SK-MEL-5 (cell line): ENCODE data around the gene TSPAN17. TPM values are rescaled to one million over a fixed set of nuclear protein-coding genes. Genes with fewer than 3 reads are reported as not detected.

Experiments
- DNase-seq: peaks from one replicate; pipeline ENCODE4 v3.0.0-alpha.2; 2016; ENCODE audit warnings: low read depth, low spot score
- in situ Hi-C: cut with HindIII; loops from 2 replicates; pipeline ENCODE4 v1.10.0; 2016; ENCODE audit warnings: low sequenced_read_pairs, high pct_unique_total_duplicates, low pct_unique_long_range_greater_than_20kb
- total RNA-seq: library from RNA; depleted of rRNA; stranded (reverse); fragments of >200 nt; shearing (Covaris generic); gene quantifications from 2 replicates; pipeline ENCODE4 v1.2.3, GENCODE V29; 2014

The TSPAN17 gene
- total RNA-seq, 1 experiment from 2014 or later = 19.7 TPM

DNA sequence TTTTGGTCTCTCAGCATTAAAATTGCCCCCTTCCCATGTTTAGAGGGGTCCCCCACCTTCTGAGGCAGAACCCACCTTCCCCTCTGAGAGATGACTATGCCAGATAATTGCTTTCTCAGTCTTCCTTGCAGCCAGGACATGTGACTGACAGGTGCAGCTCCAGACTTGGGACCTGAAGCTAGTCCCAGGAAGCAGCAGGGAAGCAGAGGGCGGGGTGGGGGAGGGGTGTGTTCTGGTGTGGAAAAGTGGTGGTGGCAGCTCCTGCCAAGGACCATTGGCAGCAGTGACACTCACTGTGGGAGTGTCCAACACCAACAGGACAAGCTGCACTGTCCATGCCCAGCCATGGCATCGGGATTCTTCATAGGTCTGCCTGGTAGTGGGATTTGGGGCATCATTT is 14.5 kb upstream of the TSPAN17 start:
- in situ Hi-C loops = no loop called here
- DNase-seq = no peak

DNA sequence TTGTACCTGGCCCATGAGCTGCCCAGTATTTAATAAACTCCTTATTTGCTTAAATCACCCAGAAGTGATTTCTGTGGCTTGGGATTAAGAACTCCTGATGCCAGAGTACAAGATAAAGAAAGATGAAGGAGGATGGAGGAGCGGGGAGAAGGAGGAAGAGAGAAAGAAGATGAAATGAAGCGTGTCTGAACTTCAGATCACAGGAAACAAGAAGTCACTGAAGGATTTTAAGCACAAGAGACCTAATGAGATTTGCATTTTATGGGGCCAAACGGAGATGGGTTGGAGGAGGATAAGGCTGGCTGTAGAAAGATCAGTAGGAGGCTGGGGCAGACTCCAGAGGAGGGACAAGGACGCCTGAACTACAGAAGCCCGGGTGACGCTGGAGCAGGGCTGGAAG is 13.7 kb upstream of the TSPAN17 start:
- no peak for DNase-seq
- in situ Hi-C loops = no loop called here

GRCh38 chr5:176636426-176636825 is 10.9 kb upstream of the TSPAN17 start:
- DNase-seq = no peak
- in situ Hi-C loops = no loop called here

DNA sequence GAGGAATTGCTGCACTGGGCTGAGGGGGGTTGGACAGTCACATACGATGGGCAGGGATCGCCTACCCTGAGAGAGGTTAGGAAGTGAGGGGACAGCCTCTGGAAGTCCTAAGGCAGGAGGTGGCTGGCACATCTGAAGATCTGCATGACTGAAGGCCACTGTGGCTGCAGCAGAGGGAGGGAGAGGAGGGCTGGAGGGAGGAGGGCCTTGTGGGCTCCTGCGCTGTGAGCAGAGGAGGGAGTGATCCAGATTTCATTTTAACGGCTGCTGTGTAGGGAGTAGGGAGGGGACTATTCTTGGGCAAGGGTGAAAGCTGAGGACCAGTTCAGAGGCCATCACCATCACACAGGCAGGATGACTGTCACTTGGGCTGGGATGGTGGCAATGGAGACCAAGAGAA is 9.7 kb upstream of the TSPAN17 start:
- DNase-seq = no peak
- in situ Hi-C loops = no loop called here

GRCh38 chr5:176638437-176638836 is 8.8 kb upstream of the TSPAN17 start:
- DNase-seq = no peak
- in situ Hi-C loops = no loop called here

- no peak for DNase-seq
- in situ Hi-C loops = no loop called here
These were observed 8.1 kb upstream of the TSPAN17 start for GRCh38 chr5:176639208-176639607.

- in situ Hi-C loops = no loop called here
- no peak for DNase-seq
These were observed 7.3 kb upstream of the TSPAN17 start for GRCh38 chr5:176639981-176640380.

DNA sequence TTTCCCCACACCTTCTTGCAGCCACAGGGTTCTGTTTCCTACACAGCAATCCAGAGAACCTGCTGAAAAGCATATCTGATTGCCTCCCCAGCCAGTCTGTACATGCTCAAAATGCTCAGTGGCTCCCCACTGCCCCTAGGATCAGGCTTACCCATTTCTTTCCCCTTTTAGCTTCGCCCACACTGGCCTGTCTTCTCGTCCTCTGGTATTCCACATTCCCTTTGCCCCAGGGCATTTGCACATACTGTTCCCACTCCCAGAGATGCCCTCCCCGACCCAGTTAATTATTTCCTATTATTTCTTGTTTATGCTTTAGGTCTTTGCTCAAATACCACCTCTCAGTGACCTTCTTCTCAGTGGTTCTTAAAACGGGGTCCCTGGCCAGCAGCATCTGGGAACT is 6.7 kb upstream of the TSPAN17 start:
- no peak for DNase-seq
- in situ Hi-C loops = no loop called here

- in situ Hi-C loops = no loop called here
- DNase-seq = no peak
These were observed 4.4 kb upstream of the TSPAN17 start for GRCh38 chr5:176642675-176643490.

DNA sequence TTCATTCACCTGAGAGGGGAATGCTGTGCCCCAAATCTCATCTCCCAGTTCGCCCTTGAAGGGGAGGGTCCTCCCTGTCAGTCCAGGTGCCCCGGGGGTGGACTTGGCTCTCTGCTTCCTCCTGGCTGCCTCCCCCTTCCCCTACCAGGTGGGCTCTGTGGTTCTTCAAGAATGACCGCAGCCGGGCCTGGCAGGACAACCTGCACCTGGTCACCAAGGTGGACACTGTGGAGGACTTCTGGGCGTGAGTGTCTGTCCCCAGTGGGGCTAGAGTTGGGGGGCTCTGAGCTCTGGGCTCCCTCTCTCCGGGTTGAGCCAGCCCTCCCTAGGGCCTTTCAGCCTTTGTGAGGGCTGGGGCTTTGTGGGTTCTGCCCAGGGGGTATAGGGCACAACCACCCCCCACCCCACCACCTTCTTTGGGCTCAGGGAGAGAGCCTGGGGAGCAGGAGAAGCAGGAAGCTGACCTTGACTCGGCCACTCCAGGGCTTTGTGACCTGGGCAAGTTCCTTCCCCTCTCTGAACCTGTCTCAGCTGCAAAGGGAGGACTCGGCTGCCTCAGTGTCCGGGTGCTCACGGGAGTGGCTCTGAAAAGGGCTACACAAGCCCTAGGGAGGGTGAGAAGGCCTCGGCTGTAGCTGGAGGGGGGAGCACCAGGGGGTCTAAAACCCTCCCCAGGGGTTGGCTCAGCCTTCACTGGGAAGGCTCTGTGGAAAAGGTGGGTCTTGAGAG is 3.6 kb upstream of the TSPAN17 start:
- in situ Hi-C loops = no loop called here
- no peak for DNase-seq

DNA sequence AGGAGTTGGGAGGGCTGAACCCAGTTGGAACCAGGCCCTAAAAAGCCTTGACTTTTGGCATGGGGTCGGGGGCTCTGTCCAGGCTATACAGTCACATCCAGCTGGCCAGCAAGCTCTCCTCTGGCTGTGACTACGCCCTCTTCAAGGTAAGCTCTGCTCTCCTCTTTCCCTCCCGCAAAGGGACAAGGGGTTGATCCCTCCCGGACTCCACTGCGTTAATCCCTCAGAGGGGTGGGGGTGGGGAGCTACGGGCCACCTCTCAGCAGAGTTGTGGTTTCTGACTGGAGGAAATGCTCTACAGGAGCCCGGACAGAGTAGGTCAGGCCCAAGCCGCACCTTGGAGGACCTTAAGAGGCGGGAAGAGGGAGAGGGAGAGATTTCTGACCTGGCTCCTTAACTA is 3.0 kb upstream of the TSPAN17 start:
- in situ Hi-C loops = no loop called here

GRCh38 chr5:176644878-176645670 is 2.2 kb upstream of the TSPAN17 start:
- no peak for DNase-seq
- in situ Hi-C loops = no loop called here

More for the DNA sequence above, 3.0 kb upstream of the TSPAN17 start:
- no peak for DNase-seq

GRCh38 chr5:176646049-176646706 is 1.1 kb upstream of the TSPAN17 start:
- no peak for DNase-seq
- in situ Hi-C loops = no loop called here

GRCh38 chr5:176646707-176647029 is 616 bp upstream of the TSPAN17 start:
- in situ Hi-C loops = no loop called here
- no peak for DNase-seq

DNA sequence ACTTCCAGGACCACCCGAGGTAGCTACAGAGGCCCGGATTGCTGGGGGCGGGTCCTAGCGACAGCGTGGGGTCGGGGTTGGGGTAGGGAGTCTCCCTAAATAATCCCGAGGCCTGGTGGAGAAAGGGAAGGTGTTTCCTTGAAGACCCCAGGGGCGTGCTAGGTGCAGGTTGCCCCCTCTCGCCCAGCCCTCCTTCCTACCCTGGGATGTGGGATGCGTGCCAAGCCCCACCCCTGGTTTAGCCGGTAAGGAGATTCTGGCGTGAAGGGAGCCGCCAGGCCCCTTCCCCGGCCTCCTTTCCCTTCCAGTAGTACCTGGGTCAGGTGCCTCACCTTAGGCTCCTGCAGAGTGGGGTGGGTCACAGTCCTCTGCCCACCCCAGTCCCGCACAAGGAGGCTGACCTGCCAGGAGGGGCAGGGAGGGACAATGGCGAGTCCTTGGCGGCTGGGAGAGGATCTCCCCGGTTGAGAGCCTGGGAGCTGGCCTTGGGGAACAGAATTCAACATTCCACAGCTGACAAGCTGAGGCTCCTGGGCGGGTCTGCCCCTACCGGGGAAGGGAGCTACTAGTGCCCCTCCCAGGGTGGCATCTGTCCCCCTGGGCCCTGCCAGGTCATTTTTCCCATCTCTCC is 674 bp downstream of the TSPAN17 start:
- DNase-seq = no peak
- in situ Hi-C loops = no loop called here

- no peak for DNase-seq
- in situ Hi-C loops = no loop called here
These were observed 1.4 kb downstream of the TSPAN17 start for GRCh38 chr5:176648474-176649194.

DNA sequence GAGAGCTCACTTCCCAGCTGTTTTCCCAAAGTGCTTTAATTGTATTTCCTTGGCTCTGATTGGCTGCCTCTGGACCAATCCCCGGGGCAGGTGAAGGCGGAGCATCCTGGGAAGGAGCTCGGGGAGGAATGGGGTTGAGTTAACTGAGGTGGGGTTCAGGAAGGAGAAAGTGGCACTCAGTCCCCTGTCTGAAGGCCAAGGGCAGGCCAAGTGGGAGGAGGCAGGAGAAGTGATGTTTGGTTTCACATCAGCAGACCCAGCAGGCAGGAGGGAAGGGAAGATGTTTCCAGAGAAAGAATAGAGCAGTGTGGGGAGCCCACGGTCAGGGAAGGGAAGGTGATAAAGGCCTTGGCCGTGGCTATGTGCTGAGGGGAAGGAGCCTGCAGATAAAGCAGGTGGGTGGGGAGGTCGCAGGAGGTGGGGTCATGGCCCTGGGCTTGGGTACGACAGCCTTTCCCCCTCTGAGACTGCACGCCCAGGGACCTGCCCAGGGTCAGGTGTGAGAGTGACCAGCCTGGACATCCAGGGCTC is 3.1 kb downstream of the TSPAN17 start:
- DNase-seq = no peak
- in situ Hi-C loops = no loop called here
